Neural cell (in vitro differentiated cells): ENCODE results near the gene DRAM2. TPM values are rescaled to one million over a fixed set of nuclear protein-coding genes. Genes with fewer than 3 reads are reported as not detected.

Source experiments
- H2AFZ ChIP-seq: fragments of 200-600, 300-800 bp; sonication (generic), shearing (Covaris generic); 2 replicates; pipeline ENCODE4 v1.6.0; 2014; ENCODE audit warnings: low read depth, mild to moderate bottlenecking, antibody characterized with exemption, low read length, moderate library complexity
- H3F3A ChIP-seq: fragments of 200-600 bp; shearing (Covaris generic); 2 replicates; pipeline ENCODE4 v1.6.1; 2016; ENCODE audit warnings: mild to moderate bottlenecking, moderate library complexity, mixed read lengths, antibody characterized with exemption, low read length; ENCODE audit not compliant: insufficient read depth, poor library complexity, severe bottlenecking
- H3K27ac ChIP-seq: fragments of 200-600, 300-800 bp; sonication (generic), shearing (Covaris generic); 2 replicates; pipeline ENCODE4 v1.5.1; 2014; ENCODE audit warnings: mild to moderate bottlenecking, low read length, moderate library complexity
- H3K27me3 ChIP-seq: fragments of 300-800, 200-600 bp; sonication (generic), shearing (Covaris generic); 2 replicates; pipeline ENCODE4 v1.6.0; 2014; ENCODE audit warnings: mild to moderate bottlenecking, low read depth, low read length, moderate library complexity; ENCODE audit not compliant: insufficient read depth
- H3K36me3 ChIP-seq: fragments of 300-800, 200-600 bp; sonication (generic), shearing (Covaris generic); 2 replicates; pipeline ENCODE4 v1.5.1; 2014; ENCODE audit warnings: mild to moderate bottlenecking, antibody characterized with exemption, low read length, moderate library complexity; ENCODE audit not compliant: insufficient read depth
- H3K4me2 ChIP-seq: fragments of 300-800, 200-600 bp; sonication (generic), shearing (Covaris generic); 2 replicates; pipeline ENCODE4 v1.6.0; 2014; ENCODE audit warnings: mild to moderate bottlenecking, low read length
- H3K4me3 ChIP-seq: fragments of 300-800, 200-600 bp; sonication (generic), shearing (Covaris generic); 2 replicates; pipeline ENCODE4 v1.5.1; 2014; ENCODE audit warnings: mild to moderate bottlenecking, low read length, moderate library complexity
- H3K79me2 ChIP-seq: fragments of 200-600 bp; shearing (Covaris generic); replicated peaks from 2 replicates; pipeline ENCODE4 v1.6.0; 2014; ENCODE audit warnings: mild to moderate bottlenecking, low read length, moderate library complexity; ENCODE audit not compliant: insufficient read depth
- H3K9ac ChIP-seq: fragments of 300-800, 200-600 bp; sonication (generic), shearing (Covaris generic); 2 replicates; pipeline ENCODE4 v1.6.1; 2016; ENCODE audit warnings: mild to moderate bottlenecking, low read length, mixed read lengths
- H3K9me2 ChIP-seq: fragments of 200-600 bp; shearing (Covaris generic); 2 replicates; pipeline ENCODE4 v1.6.1; 2016; ENCODE audit warnings: mild to moderate bottlenecking, low read length, mixed read lengths; ENCODE audit not compliant: insufficient read depth
- H3K9me3 ChIP-seq: fragments of 200-600, 300-800 bp; sonication (generic), shearing (Covaris generic); 2 replicates; pipeline ENCODE4 v1.6.1; 2016; ENCODE audit warnings: mild to moderate bottlenecking, mixed run types, low read length, moderate library complexity, mixed read lengths
- H4K20me1 ChIP-seq: fragments of 200-600 bp; shearing (Covaris generic); 2 replicates; pipeline ENCODE4 v1.6.1; 2016; ENCODE audit warnings: mild to moderate bottlenecking, mixed run types; ENCODE audit not compliant: insufficient read depth
- EP300 ChIP-seq: fragments of 450-650 bp; conservative IDR thresholded peaks from 2 replicates; pipeline ENCODE4 v1.6.1; 2014; ENCODE audit warnings: antibody characterized with exemption, mild to moderate bottlenecking, moderate library complexity; ENCODE audit not compliant: poor library complexity, severe bottlenecking
- EZH2 ChIP-seq: fragments of 200-600, 300-800 bp; shearing (Covaris generic), sonication (generic); IDR thresholded peaks from 2 replicates; pipeline ENCODE4 v1.6.1; 2014; ENCODE audit warnings: antibody characterized with exemption, low read length, borderline replicate concordance, mild to moderate bottlenecking; ENCODE audit not compliant: insufficient read depth, poor library complexity, severe bottlenecking
- MXI1 ChIP-seq: fragments of 450-650 bp; conservative IDR thresholded peaks from 2 replicates; pipeline ENCODE4 v1.6.1; 2014; ENCODE audit warnings: antibody characterized with exemption, mild to moderate bottlenecking; ENCODE audit not compliant: poor library complexity, severe bottlenecking
- POLR2AphosphoS5 ChIP-seq: IDR thresholded peaks from 2 replicates; pipeline ENCODE4 v1.6.1; 2012
- RAD21 ChIP-seq: fragments of 450-650 bp; conservative IDR thresholded peaks from 2 replicates; pipeline ENCODE4 v1.6.1; 2014; ENCODE audit warnings: antibody characterized with exemption, mild to moderate bottlenecking, moderate library complexity
- REST ChIP-seq: IDR thresholded peaks from 2 replicates; pipeline ENCODE4 v1.6.1; 2012; ENCODE audit warnings: borderline replicate concordance
- SMC3 ChIP-seq: fragments of 450-650 bp; conservative IDR thresholded peaks from 2 replicates; pipeline ENCODE4 v1.6.1; 2014; ENCODE audit warnings: antibody characterized with exemption, mild to moderate bottlenecking, moderate library complexity; ENCODE audit not compliant: poor library complexity
- TAF1 ChIP-seq: IDR thresholded peaks from 2 replicates; pipeline ENCODE4 v1.6.1; 2012; ENCODE audit warnings: low read depth
- polyA plus RNA-seq: library from polyadenylated mRNA; depleted of rRNA; stranded (reverse); fragments of >200 nt; gene quantifications from 2 replicates; pipeline ENCODE4 v1.2.3, GENCODE V29; 2014
- TF ChIP-seq, protein P1 (sequence below): fragments of 450-650 bp; IDR thresholded peaks from 2 replicates; pipeline ENCODE4 v1.5.1; 2014; ENCODE audit warnings: antibody characterized with exemption, mild to moderate bottlenecking, moderate library complexity; ENCODE audit not compliant: poor library complexity, severe bottlenecking

Gene DRAM2
- polyA plus RNA-seq, 1 donor from 2014 or later = 71.0 TPM

GRCh38 chr1:111142356-111142975 lies 2.6 kb upstream of the DRAM2 start:
- Histone ChIP-seq H3K27ac (no peak overlapping the region), H3K9me2 (no peaks in the 10 kb centered on the region), H3K9me3 (no peaks in the 10 kb centered on the region), H3K79me2 (peaks cover 66% of the 10 kb centered on the region), H3K9ac (no peak overlapping the region), H4K20me1 (no peaks in the 10 kb centered on the region), H3K4me3 (peak overlapping the region; percentile 97), H3K36me3 (no peaks in the 10 kb centered on the region), H3F3A (no peaks in the 10 kb centered on the region), H3K4me2 (no peak overlapping the region), H3K27me3 (no peaks in the 10 kb centered on the region), H2AFZ (no peak overlapping the region)
- TF ChIP-seq POLR2AphosphoS5 = no peak
- TF ChIP-seq RAD21 = no peak
- TF ChIP-seq, protein P1, sequence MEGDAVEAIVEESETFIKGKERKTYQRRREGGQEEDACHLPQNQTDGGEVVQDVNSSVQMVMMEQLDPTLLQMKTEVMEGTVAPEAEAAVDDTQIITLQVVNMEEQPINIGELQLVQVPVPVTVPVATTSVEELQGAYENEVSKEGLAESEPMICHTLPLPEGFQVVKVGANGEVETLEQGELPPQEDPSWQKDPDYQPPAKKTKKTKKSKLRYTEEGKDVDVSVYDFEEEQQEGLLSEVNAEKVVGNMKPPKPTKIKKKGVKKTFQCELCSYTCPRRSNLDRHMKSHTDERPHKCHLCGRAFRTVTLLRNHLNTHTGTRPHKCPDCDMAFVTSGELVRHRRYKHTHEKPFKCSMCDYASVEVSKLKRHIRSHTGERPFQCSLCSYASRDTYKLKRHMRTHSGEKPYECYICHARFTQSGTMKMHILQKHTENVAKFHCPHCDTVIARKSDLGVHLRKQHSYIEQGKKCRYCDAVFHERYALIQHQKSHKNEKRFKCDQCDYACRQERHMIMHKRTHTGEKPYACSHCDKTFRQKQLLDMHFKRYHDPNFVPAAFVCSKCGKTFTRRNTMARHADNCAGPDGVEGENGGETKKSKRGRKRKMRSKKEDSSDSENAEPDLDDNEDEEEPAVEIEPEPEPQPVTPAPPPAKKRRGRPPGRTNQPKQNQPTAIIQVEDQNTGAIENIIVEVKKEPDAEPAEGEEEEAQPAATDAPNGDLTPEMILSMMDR = no peak
- TF ChIP-seq REST = no peak
- no peak for TF ChIP-seq EZH2
- TF ChIP-seq SMC3 = no peak
- TF ChIP-seq MXI1 = no peak
- no peak for TF ChIP-seq EP300
- no peak for TF ChIP-seq TAF1

GRCh38 chr1:111141245-111142220 lies 1.6 kb upstream of the DRAM2 start:
- no peak for TF ChIP-seq EZH2
- TF ChIP-seq, protein P1 = no peak
- TF ChIP-seq REST = no peak
- TF ChIP-seq POLR2AphosphoS5 = no peak
- TF ChIP-seq MXI1 = no peak
- no peak for TF ChIP-seq SMC3
- no peak for TF ChIP-seq TAF1
- TF ChIP-seq EP300 = no peak
- TF ChIP-seq RAD21 = no peak
- H3K36me3 ChIP-seq = no peaks in the 10 kb centered on the region
- no peaks in the 10 kb centered on the region for H3K9me2 ChIP-seq
- H3K27ac ChIP-seq = no peak overlapping the region
- H3K4me2 ChIP-seq = peak overlapping the region; percentile 79
- no peaks in the 10 kb centered on the region for H3K9me3 ChIP-seq
- H3K9ac ChIP-seq = peak overlapping the region; percentile 90
- H3F3A ChIP-seq = no peaks in the 10 kb centered on the region
- peak overlapping the region; percentile 97 for H3K4me3 ChIP-seq
- no peaks in the 10 kb centered on the region for H3K27me3 ChIP-seq
- H2AFZ ChIP-seq = no peak overlapping the region
- no peaks in the 10 kb centered on the region for H4K20me1 ChIP-seq
- peaks cover 57% of the 10 kb centered on the region for H3K79me2 ChIP-seq
